Heart right ventricle (tissue), 16 donors: ENCODE results near the gene ST8SIA2. TPM values are rescaled to one million over a fixed set of nuclear protein-coding genes. Genes with fewer than 3 reads are reported as not detected.

Experiments
- ATAC-seq, 8 donors: fragments of 200-7000 bp; cut with Tn5 transposase; one replicate each; pipeline ENCODE4 v1.9.1; 2020; ENCODE audit warnings: mild to moderate bottlenecking in 8 of 8, moderate library complexity in 8 of 8, moderate number of reproducible peaks in 1 of 8
- DNase-seq, 2 donors: peaks; one replicate each; pipeline ENCODE4 v3.0.0-alpha.2; 2020
- H3K27ac ChIP-seq, 10 donors: fragments of 200-600 bp; sonication (generic) in 2 of 10; one replicate each; pipeline versions ENCODE4 v1.5.0 to v1.8.0; 2020 to 2022; ENCODE audit warnings: mild to moderate bottlenecking in 3 of 10
- H3K27me3 ChIP-seq, 7 donors: fragments of 200-600 bp; one replicate each; pipeline ENCODE4 v1.8.0; 2021 to 2022; ENCODE audit warnings: mild to moderate bottlenecking in 2 of 7
- H3K36me3 ChIP-seq, 9 donors: fragments of 200-600 bp; sonication (generic) in 1 of 9; one replicate each; pipeline versions ENCODE4 v1.5.0 to v1.8.0; 2020 to 2022; ENCODE audit warnings: mild to moderate bottlenecking in 2 of 9
- H3K4me1 ChIP-seq, 9 donors: fragments of 200-600 bp; sonication (generic) in 1 of 9; one replicate each; pipeline versions ENCODE4 v1.5.0 to v1.8.0; 2020 to 2022; ENCODE audit warnings: mild to moderate bottlenecking in 4 of 9
- H3K4me3 ChIP-seq, 10 donors: fragments of 200-600 bp; sonication (generic) in 2 of 10; one replicate each; pipeline versions ENCODE4 v1.5.0 to v1.8.0; 2020 to 2022; ENCODE audit warnings: mild to moderate bottlenecking in 7 of 10, moderate library complexity in 2 of 10
- H3K9me3 ChIP-seq, 11 donors: fragments of 200-600 bp in 10 of 11; sonication (generic) in 2 of 11; one replicate each; pipeline versions ENCODE4 v1.5.0 to v1.8.0; 2013 to 2022; ENCODE audit warnings: mild to moderate bottlenecking in 2 of 11, control low read depth in 1 of 11, moderate library complexity in 1 of 11
- CTCF ChIP-seq, 9 donors: fragments of 200-600 bp; sonication (generic) in 2 of 9; IDR thresholded peaks; one replicate each; pipeline versions ENCODE4 v1.5.0 to v1.8.0; 2021 to 2022; ENCODE audit warnings: antibody characterized with exemption in 9 of 9, mild to moderate bottlenecking in 5 of 9, moderate library complexity in 1 of 9
- WGBS, 2 donors: extraction: QIAGEN DNeasy Blood & Tissue Kit; methylation state at CpG; one replicate each; pipeline ENCODE4 v1.1.7; 2013; ENCODE audit warnings: inconsistent platforms in 1 of 2; 5-methylcytosine and 5-hydroxymethylcytosine counted together
- intact Hi-C, 10 donors: fragments of 100-400 bp; cut with DNase I; formaldehyde crosslinking; loops; one replicate each; pipeline versions ENCODE4 v1.11.1 to v1.14.2; 2022
- polyA plus RNA-seq, 2 donors: library from polyadenylated mRNA; stranded (reverse); fragments of 200-250 nt; gene quantifications; one replicate each; pipeline ENCODE4 v1.2.3, GENCODE V29; 2013
- total RNA-seq, 10 donors: library from RNA; stranded (reverse); fragmentation: NEBNext Ultra II Directional in 3 of 10; extraction: Animal tissue kit (Norgen Biotek cat#: 25700) in 3 of 10; gene quantifications; one replicate each; pipeline versions ENCODE4 v1.2.1 to v1.2.4, GENCODE V29; 2021 to 2023
- donor health status: Arrhythmogenic right ventricular cardiomyopathy.
- donor health status: ischemic (EF 13 %, LVEDD 7.1; RV severe dilation, severe dysfunction).
- donor health status: healthy with polysubstance abuse.
- donor health status: DM: no; HTN: yes; CAD: no.
- donor health status: DM: no; HTN: no; CAD: no.
- donor health status: ischemic (EF 25% LVEDD 6.9; RV normal size, moderate dysfunction).
- donor health status: ischemic (EF 25% LVEDD 5.7; RV mildly dilated, moderate dysfunction).
- donor health status: healthy.
- donor health status: DM: yes; HTN: yes; CAD: no.
- donor health status: Ischemic cardiomyopathy.
- donor health status: ischemic (EF 35%, LVEDD 5.7; RV mildly dilated, moderate dysfunction).
- donor health status: nonischemic (EF 11% LVEDD 7.7; RV severe dilation, severe dysfunction).
- donor health status: DM: yes; HTN: yes; CAD: no.
- donor health status: PGD.
- donor health status: ischemic (EF 29% LVEDD 5.4; RV normal size, mild dysfunction).
- donor health status: nonischemic (EF 23%, LVEDD 6.1; RV moderate dilation, normal function).

ST8SIA2 gene
- total and polyA plus RNA-seq, 12 donors, result 0.23 to 12.2 (median 3.2) TPM

GRCh38 chr15:92355307-92355706 lies 38.4 kb upstream of the ST8SIA2 start:
- intact Hi-C loops, result no loop called here

GRCh38 chr15:92361321-92362000 lies 32.2 kb upstream of the ST8SIA2 start:
- H3K27me3 ChIP-seq, result peaks cover 0 to 11% (median 4%) of the 10 kb centered on the region in 7 donors

More at GRCh38 chr15:92355307-92355706, 38.4 kb upstream of the ST8SIA2 start:
- TF ChIP-seq CTCF (IDR thresholded peaks at IDR 0.05), result no peak
- Histone ChIP-seq H3K4me3 (no peak overlapping the region), H3K9me3 (no peaks in the 10 kb centered on the region), H3K27ac (no peak overlapping the region), H3K4me1 (no peaks in the 10 kb centered on the region), H3K27me3 (peaks cover 0 to 9% (median 0%) of the 10 kb centered on the region in 7 donors), H3K36me3 (no peaks in the 10 kb centered on the region)
- WGBS, 2 donors, result 87 to 92% methylated on average over 3 of the region's 3 CpGs
- no peak for DNase-seq
- ATAC-seq, result no peak

GRCh38 chr15:92362001-92362350 lies 31.7 kb upstream of the ST8SIA2 start:
- Histone ChIP-seq H3K36me3 (no peaks in the 10 kb centered on the region), H3K4me1 (no peaks in the 10 kb centered on the region), H3K4me3 (no peak overlapping the region), H3K27me3 (peaks cover 0 to 11% (median 4%) of the 10 kb centered on the region in 7 donors), H3K9me3 (no peaks in the 10 kb centered on the region), H3K27ac (no peak overlapping the region)
- WGBS, 2 donors, result 67 to 78% methylated on average over 3 of the region's 3 CpGs
- intact Hi-C loops, result no loop called here
- ATAC-seq (no peak), DNase-seq (no peak)
- no peak for TF ChIP-seq CTCF (IDR thresholded peaks at IDR 0.05)

More at GRCh38 chr15:92361321-92362000, 32.2 kb upstream of the ST8SIA2 start:
- no peak for DNase-seq
- WGBS, 2 donors, result 56 to 64% methylated on average over 10 of the region's 10 CpGs
- intact Hi-C loops, result no loop called here
- H3K9me3 ChIP-seq, result no peaks in the 10 kb centered on the region
- no peaks in the 10 kb centered on the region for H3K4me1 ChIP-seq
- no peaks in the 10 kb centered on the region for H3K36me3 ChIP-seq
- H3K27ac ChIP-seq, result no peak overlapping the region
- H3K4me3 ChIP-seq, result no peak overlapping the region
- ATAC-seq, result no peak
- no peak for TF ChIP-seq CTCF (IDR thresholded peaks at IDR 0.05)

GRCh38 chr15:92365084-92365483 lies 28.6 kb upstream of the ST8SIA2 start:
- 40 to 54% methylated on average over 6 of the region's 6 CpGs for WGBS, 2 donors
- Histone ChIP-seq H3K9me3 (no peaks in the 10 kb centered on the region), H3K4me1 (no peaks in the 10 kb centered on the region), H3K27me3 (peaks cover 0 to 8% (median 4%) of the 10 kb centered on the region in 7 donors), H3K36me3 (no peaks in the 10 kb centered on the region), H3K27ac (no peak overlapping the region), H3K4me3 (no peak overlapping the region)
- ATAC-seq (no peak), DNase-seq (no peak)
- TF ChIP-seq CTCF (IDR thresholded peaks at IDR 0.05), result no peak
- intact Hi-C loops, result no loop called here
